Measurements from ENCODE around the gene DNAAF8. TPM values are rescaled to one million over a fixed set of nuclear protein-coding genes. Genes with fewer than 3 reads are reported as not detected.
A peak's percentile ranks its signal among the peaks of the same experiment; 100 is the strongest.
"Not testable (repeated sequence)": the region's sequence is repeated elsewhere in the genome, so short reads cannot be mapped to it uniquely, and the experiment has no call there.

Gene DNAAF8
- total and polyA plus RNA-seq, 8 donors, result 0.23 to 1.0 (median 0.58) TPM

GRCh38 chr16:4778050-4778392, 43.7 kb downstream of the DNAAF8 start:
- Histone ChIP-seq H3K27me3 (no peaks in the 10 kb centered on the region), H3K9me3 (no peaks in the 10 kb centered on the region), H3K27ac (no peak overlapping the region), H3K36me3 (no peaks in the 10 kb centered on the region), H3K4me3 (no peak overlapping the region), H3K4me1 (no peaks in the 10 kb centered on the region)
- FAIRE-seq (no peak), ATAC-seq (no peak), DNase-seq (no peak)
- no peak for TF ChIP-seq CTCF (IDR thresholded peaks at IDR 0.05)
- intact Hi-C loops (cut with DNase I), result no loop called here
- 75 to 82% methylated on average over 5 of the region's 5 CpGs for WGBS, 2 donors

GRCh38 chr16:4780235-4780634, 45.9 kb downstream of the DNAAF8 start:
- no peak for TF ChIP-seq CTCF (IDR thresholded peaks at IDR 0.05)
- H3K4me1 ChIP-seq, result no peaks in the 10 kb centered on the region
- H3K27ac ChIP-seq, result no peak overlapping the region
- no peaks in the 10 kb centered on the region for H3K9me3 ChIP-seq
- H3K27me3 ChIP-seq, result no peaks in the 10 kb centered on the region
- WGBS, 2 donors, result 84 to 95% methylated on average over 4 of the region's 4 CpGs
- FAIRE-seq (no peak), ATAC-seq (no peak), DNase-seq (no peak)
- intact Hi-C loops (cut with DNase I), result no loop called here
- no peak overlapping the region for H3K4me3 ChIP-seq
- no peaks in the 10 kb centered on the region for H3K36me3 ChIP-seq

GRCh38 chr16:4783251-4783950, 49.1 kb downstream of the DNAAF8 start:
- intact Hi-C loops (cut with DNase I), result no loop called here
- no peak for ATAC-seq
- Histone ChIP-seq H3K4me1 (peaks cover 2 to 4% (median 3%) of the 10 kb centered on the region in 3 donors), H3K36me3 (no peaks in the 10 kb centered on the region), H3K9me3 (no peaks in the 10 kb centered on the region), H3K27me3 (no peaks in the 10 kb centered on the region), H3K27ac (no peak overlapping the region), H3K4me3 (no peak overlapping the region)
- 85 to 86% methylated on average over 23 to 25 of the region's 25 CpGs for WGBS, 2 donors
- DNase-seq, result peak in 1 of 6 donors; percentile 63
- FAIRE-seq, result no peak
- TF ChIP-seq CTCF (IDR thresholded peaks at IDR 0.05), result no peak

- 70 to 71% methylated on average over 16 of the region's 16 CpGs for WGBS, 2 donors
- ATAC-seq (no peak), FAIRE-seq (no peak), DNase-seq (no peak)
- Histone ChIP-seq H3K27me3 (no peaks in the 10 kb centered on the region), H3K27ac (no peak overlapping the region), H3K4me3 (no peak overlapping the region), H3K36me3 (no peaks in the 10 kb centered on the region), H3K9me3 (no peaks in the 10 kb centered on the region), H3K4me1 (peaks cover 3 to 8% (median 5%) of the 10 kb centered on the region in 3 donors)
- intact Hi-C loops (cut with DNase I), result no loop called here
- TF ChIP-seq CTCF (IDR thresholded peaks at IDR 0.05), result no peak
Measured at GRCh38 chr16:4783951-4784336, 49.6 kb downstream of the DNAAF8 start.

- H3K9me3 ChIP-seq; ATAC-seq; H3K27ac ChIP-seq; intact Hi-C loops (cut with DNase I); H3K4me3 ChIP-seq; H3K36me3 ChIP-seq; FAIRE-seq; H3K27me3 ChIP-seq; H3K4me1 ChIP-seq; DNase-seq: not testable (repeated sequence)
- 85 to 89% methylated on average over 14 of the region's 14 CpGs for WGBS, 2 donors
Measured at GRCh38 chr16:4784444-4784987, 50.2 kb downstream of the DNAAF8 start.

All from pancreas (tissue), 10 donors.